Liver (tissue), 3 donors: ENCODE results near the gene VSTM2L.

Source experiments
- FOXA1 ChIP-seq: IDR thresholded peaks from 2 replicates; pipeline ENCODE4 v1.6.1; 2016; ENCODE audit warnings: antibody characterized with exemption
- GABPA ChIP-seq, 2 donors: IDR thresholded peaks in 1 of 2; conservative IDR thresholded peaks in 1 of 2; 2 replicates each; pipeline ENCODE4 v1.6.1; 2016; ENCODE audit warnings: antibody characterized with exemption in 2 of 2, mild to moderate bottlenecking in 1 of 2, moderate library complexity in 1 of 2
- JUND ChIP-seq, 2 donors: IDR thresholded peaks; 2 replicates each; pipeline ENCODE4 v1.6.1; 2016; ENCODE audit warnings: antibody characterized with exemption in 2 of 2
- RAD21 ChIP-seq, 2 donors: IDR thresholded peaks; 2 replicates each; pipeline ENCODE4 v1.6.1; 2016; ENCODE audit warnings: antibody characterized with exemption in 2 of 2, mild to moderate bottlenecking in 2 of 2
- TAF1 ChIP-seq: conservative IDR thresholded peaks from 2 replicates; pipeline ENCODE4 v1.6.1; 2016; ENCODE audit warnings: antibody characterized with exemption, mild to moderate bottlenecking
- YY1 ChIP-seq: IDR thresholded peaks from 2 replicates; pipeline ENCODE4 v1.6.1; 2016; ENCODE audit warnings: antibody characterized with exemption, mild to moderate bottlenecking
- TF ChIP-seq, protein P1 (sequence below): fragments of 150-350 bp; IDR thresholded peaks from 2 replicates; pipeline ENCODE4 v1.5.1; 2017; ENCODE audit warnings: improper control_type of control experiment, low read depth, low read length; ENCODE audit not compliant: missing input control
- donor health status: healthy.
- donor health status: healthy.

DNA sequence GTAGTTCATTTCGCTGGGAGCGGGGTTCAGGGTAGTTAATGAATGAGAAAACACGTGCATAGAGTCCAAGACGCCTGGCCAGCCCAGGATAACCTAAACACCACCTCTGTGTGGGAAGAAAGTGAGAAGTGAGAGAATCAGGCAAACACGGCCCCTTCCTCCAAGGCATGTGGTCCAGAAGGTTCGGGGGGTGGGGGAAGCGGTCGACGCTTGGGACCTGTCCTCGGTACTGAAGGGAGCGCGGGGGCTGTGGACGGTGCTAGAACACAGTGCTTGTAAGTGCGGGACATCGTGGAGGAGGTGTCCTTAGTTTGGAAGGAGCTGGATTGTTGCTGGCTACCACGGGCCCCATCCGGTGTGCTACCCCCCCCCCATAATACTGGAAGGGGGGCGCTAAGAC, 1.7 kb upstream of the VSTM2L start:
- TF ChIP-seq, protein P1, sequence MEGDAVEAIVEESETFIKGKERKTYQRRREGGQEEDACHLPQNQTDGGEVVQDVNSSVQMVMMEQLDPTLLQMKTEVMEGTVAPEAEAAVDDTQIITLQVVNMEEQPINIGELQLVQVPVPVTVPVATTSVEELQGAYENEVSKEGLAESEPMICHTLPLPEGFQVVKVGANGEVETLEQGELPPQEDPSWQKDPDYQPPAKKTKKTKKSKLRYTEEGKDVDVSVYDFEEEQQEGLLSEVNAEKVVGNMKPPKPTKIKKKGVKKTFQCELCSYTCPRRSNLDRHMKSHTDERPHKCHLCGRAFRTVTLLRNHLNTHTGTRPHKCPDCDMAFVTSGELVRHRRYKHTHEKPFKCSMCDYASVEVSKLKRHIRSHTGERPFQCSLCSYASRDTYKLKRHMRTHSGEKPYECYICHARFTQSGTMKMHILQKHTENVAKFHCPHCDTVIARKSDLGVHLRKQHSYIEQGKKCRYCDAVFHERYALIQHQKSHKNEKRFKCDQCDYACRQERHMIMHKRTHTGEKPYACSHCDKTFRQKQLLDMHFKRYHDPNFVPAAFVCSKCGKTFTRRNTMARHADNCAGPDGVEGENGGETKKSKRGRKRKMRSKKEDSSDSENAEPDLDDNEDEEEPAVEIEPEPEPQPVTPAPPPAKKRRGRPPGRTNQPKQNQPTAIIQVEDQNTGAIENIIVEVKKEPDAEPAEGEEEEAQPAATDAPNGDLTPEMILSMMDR, result no peak
- no peak for TF ChIP-seq GABPA (IDR thresholded peaks at IDR 0.05 in 1 of 2, conservative IDR thresholded peaks at IDR 0.05 in 1 of 2)
- no peak for TF ChIP-seq TAF1
- TF ChIP-seq JUND (IDR thresholded peaks at IDR 0.05), result no peak
- TF ChIP-seq YY1, result no peak
- no peak for TF ChIP-seq FOXA1
- no peak for TF ChIP-seq RAD21 (IDR thresholded peaks at IDR 0.05)
